Hepatocyte (in vitro differentiated cells): ENCODE data around the gene NDST3. TPM values are rescaled to one million over a fixed set of nuclear protein-coding genes. Genes with fewer than 3 reads are reported as not detected.
A peak's percentile ranks its signal among the peaks of the same experiment; 100 is the strongest.

ENCODE experiments used
- DNase-seq: peaks from one replicate; pipeline ENCODE4 v3.0.0-alpha.2; 2016; ENCODE audit warnings: low spot score
- H2AFZ ChIP-seq: fragments of 200-600 bp; sonication (generic); 2 replicates; pipeline ENCODE4 v1.6.0; 2016; ENCODE audit warnings: antibody characterized with exemption, mild to moderate bottlenecking
- H3K27ac ChIP-seq: fragments of 200-600 bp; sonication (generic); 2 replicates; pipeline ENCODE4 v1.5.1; 2016; ENCODE audit warnings: mild to moderate bottlenecking
- H3K27me3 ChIP-seq: fragments of 200-600 bp; sonication (generic); 2 replicates; pipeline ENCODE4 v1.6.1; 2016
- H3K36me3 ChIP-seq: fragments of 200-600 bp; sonication (generic); replicated peaks from 2 replicates; pipeline ENCODE4 v1.5.1; 2016; ENCODE audit warnings: low read depth; ENCODE audit not compliant: insufficient read depth
- H3K4me1 ChIP-seq: fragments of 200-600 bp; sonication (generic); 2 replicates; pipeline ENCODE4 v1.5.1; 2016; ENCODE audit warnings: mild to moderate bottlenecking, moderate library complexity; ENCODE audit not compliant: insufficient read depth
- H3K4me2 ChIP-seq: fragments of 200-600 bp; sonication (generic); 2 replicates; pipeline ENCODE4 v1.6.0; 2016
- H3K4me3 ChIP-seq: fragments of 200-600 bp; sonication (generic); 2 replicates; pipeline ENCODE4 v1.5.1; 2016; ENCODE audit warnings: mild to moderate bottlenecking
- H3K79me2 ChIP-seq: fragments of 200-600 bp; sonication (generic); 2 replicates; pipeline ENCODE4 v1.6.0; 2017; ENCODE audit warnings: mild to moderate bottlenecking
- H3K9me2 ChIP-seq: fragments of 200-600 bp; sonication (generic); replicated peaks from 2 replicates; pipeline ENCODE4 v1.6.0; 2017; ENCODE audit warnings: mild to moderate bottlenecking; ENCODE audit not compliant: insufficient read depth
- H3K9me3 ChIP-seq: fragments of 200-600 bp; sonication (generic); 2 replicates; pipeline ENCODE4 v1.5.1; 2016; ENCODE audit warnings: low read depth, mild to moderate bottlenecking
- H4K20me1 ChIP-seq: fragments of 200-600 bp; sonication (generic); 2 replicates; pipeline ENCODE4 v1.6.0; 2016; ENCODE audit warnings: mild to moderate bottlenecking; ENCODE audit not compliant: insufficient read depth, poor library complexity, severe bottlenecking
- CTCF ChIP-seq: fragments of 200-600 bp; sonication (generic); IDR thresholded peaks from 2 replicates; pipeline ENCODE4 v1.5.1; 2016; ENCODE audit warnings: antibody characterized with exemption, mild to moderate bottlenecking; ENCODE audit not compliant: poor library complexity
- EZH2 ChIP-seq: fragments of 200-600 bp; sonication (generic); IDR thresholded peaks from 2 replicates; pipeline ENCODE4 v1.6.1; 2016; ENCODE audit warnings: antibody characterized with exemption, mild to moderate bottlenecking, borderline replicate concordance
- EZH2phosphoT487 ChIP-seq: fragments of 200-600 bp; sonication (generic); IDR thresholded peaks from one replicate; pipeline ENCODE4 v1.6.1; 2018; ENCODE audit warnings: antibody characterized with exemption, mild to moderate bottlenecking, low read depth, moderate library complexity; ENCODE audit not compliant: unreplicated experiment, severe bottlenecking
- WGBS: methylation state at CpG from one replicate; pipeline ENCODE4 v1.1.6; 2016; ENCODE audit warnings: low lambda C conversion rate; ENCODE audit errors: missing lambda C conversion rate; 5-methylcytosine and 5-hydroxymethylcytosine counted together
- polyA plus RNA-seq: library from polyadenylated mRNA; unstranded; fragments of >200 nt; fragmentation: Nextera tagmentation; extraction: Ambion mirVana; gene quantifications from 2 replicates; pipeline ENCODE4 v1.2.1, GENCODE V29; 2016
- total RNA-seq: library from RNA; depleted of rRNA; stranded (reverse); fragments of >200 nt; gene quantifications from 2 replicates; pipeline ENCODE4 v1.2.3, GENCODE V29; 2014

Gene NDST3
- total and polyA plus RNA-seq, 2 experiments from 2014 or later, result 1.3 to 1.6 TPM

DNA sequence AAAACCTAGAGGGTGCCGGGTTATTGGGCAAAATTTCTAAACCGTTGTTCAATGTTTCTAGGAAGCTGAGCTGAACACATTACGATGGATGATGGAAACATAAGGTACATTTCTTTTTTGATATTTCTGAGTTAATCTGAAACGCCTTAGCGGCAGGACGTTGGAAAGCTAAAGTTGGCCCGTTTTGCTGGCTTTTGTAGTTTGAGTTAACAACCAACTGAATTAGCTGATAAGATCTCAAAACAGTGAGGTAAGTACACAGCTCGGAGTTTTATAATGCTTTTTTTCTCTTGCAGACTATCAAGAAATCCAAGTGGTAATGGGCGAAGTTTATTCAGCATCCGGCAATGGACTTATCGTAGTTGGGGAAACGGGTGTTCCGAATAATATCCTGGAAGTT is 245.0 kb downstream of the NDST3 start:
- peak overlapping the region; percentile 89 for H3K4me2 ChIP-seq
- no peaks in the 10 kb centered on the region for H4K20me1 ChIP-seq
- no peaks in the 10 kb centered on the region for H3K9me3 ChIP-seq
- peak overlapping the region; percentile 91 for H3K27ac ChIP-seq
- H2AFZ ChIP-seq, result peak overlapping the region; percentile 24
- H3K4me3 ChIP-seq, result peak overlapping the region; percentile 83
- DNase-seq, result no peak
- H3K4me1 ChIP-seq, result peaks cover 26% of the 10 kb centered on the region
- no peaks in the 10 kb centered on the region for H3K36me3 ChIP-seq
- no peaks in the 10 kb centered on the region for H3K27me3 ChIP-seq
- H3K9me2 ChIP-seq, result no peaks in the 10 kb centered on the region
- 5% methylated on average over 13 of the region's 13 CpGs for WGBS
- no peak for TF ChIP-seq EZH2phosphoT487
- no peak for TF ChIP-seq EZH2
- no peak for TF ChIP-seq CTCF
- peaks cover 22% of the 10 kb centered on the region for H3K79me2 ChIP-seq

DNA sequence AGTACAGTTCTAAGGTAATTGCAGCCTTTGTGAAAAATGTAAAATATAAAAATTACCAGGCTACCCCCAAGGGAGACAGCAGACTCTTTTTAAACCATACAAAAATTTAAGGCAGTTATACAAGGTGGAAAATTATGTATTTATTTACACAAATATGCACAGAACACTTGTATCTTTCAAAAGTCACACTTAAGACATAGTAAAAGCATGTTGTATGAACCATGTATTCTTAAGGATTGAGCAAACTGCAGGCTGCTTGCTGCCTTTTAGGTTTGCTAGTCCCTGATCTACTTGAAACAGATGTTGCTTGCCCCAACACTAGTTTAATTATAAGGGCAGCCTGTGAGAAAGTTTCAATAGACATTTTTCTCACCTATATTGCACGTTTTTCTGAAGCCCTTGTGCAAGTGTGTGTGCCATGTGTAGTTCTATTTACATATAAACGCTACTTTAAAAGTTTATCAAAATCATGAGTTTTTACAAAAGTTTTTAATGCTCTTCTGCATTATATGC is 245.7 kb downstream of the NDST3 start:
- Histone ChIP-seq H3K4me3 (peak overlapping the region; percentile 83), H3K36me3 (no peaks in the 10 kb centered on the region), H3K9me2 (no peaks in the 10 kb centered on the region), H3K79me2 (peaks cover 22% of the 10 kb centered on the region), H3K4me1 (peaks cover 26% of the 10 kb centered on the region), H2AFZ (no peak overlapping the region), H3K9me3 (no peaks in the 10 kb centered on the region), H4K20me1 (no peaks in the 10 kb centered on the region), H3K27me3 (no peaks in the 10 kb centered on the region), H3K4me2 (peak overlapping the region; percentile 89), H3K27ac (peak overlapping the region; percentile 91)
- DNase-seq, result no peak
- WGBS, result 21% methylated on average over 2 of the region's 2 CpGs
- no peak for TF ChIP-seq EZH2
- TF ChIP-seq EZH2phosphoT487, result no peak
- no peak for TF ChIP-seq CTCF

DNA sequence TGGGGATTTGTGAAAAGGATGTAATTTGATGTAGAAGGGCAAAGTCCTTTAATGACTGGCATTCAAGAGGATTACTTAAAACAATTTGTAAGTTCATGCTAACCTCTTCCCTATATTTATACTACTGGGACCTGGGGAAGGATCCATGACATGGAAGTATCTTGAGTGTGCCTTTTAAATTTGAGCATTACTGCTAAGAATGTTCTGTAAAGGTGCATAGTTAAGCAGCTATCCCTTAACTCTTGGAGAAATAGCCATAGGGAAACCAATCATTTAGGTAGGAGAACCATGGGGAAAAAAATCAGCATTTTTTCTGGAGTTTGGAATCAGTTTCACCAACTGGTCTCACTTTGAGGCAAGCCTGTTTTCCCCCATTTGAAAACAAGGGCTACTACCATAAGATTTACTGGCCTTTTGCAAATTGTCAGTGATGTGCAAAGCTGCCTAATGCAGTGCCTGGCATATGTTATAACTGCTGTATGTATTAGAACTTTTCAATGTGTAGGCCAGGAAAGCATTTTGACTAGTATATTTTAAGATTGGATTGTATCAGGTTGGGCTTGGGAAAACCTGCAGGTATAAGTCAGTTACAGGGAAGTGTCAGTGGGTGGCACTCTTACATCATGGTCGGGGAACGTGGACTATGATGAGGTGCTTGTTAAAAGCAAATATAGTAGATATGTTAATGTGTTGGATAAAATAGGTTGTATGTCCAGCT is 246.4 kb downstream of the NDST3 start:
- H3K4me1 ChIP-seq, result peaks cover 26% of the 10 kb centered on the region
- DNase-seq, result peak; percentile 77
- no peaks in the 10 kb centered on the region for H3K9me3 ChIP-seq
- no peaks in the 10 kb centered on the region for H3K9me2 ChIP-seq
- H3K4me3 ChIP-seq, result peak overlapping the region; percentile 83
- no peak overlapping the region for H2AFZ ChIP-seq
- peaks cover 22% of the 10 kb centered on the region for H3K79me2 ChIP-seq
- TF ChIP-seq EZH2, result no peak
- TF ChIP-seq CTCF, result peak; percentile 81
- no peaks in the 10 kb centered on the region for H3K27me3 ChIP-seq
- H3K4me2 ChIP-seq, result peak overlapping the region; percentile 89
- H3K36me3 ChIP-seq, result no peaks in the 10 kb centered on the region
- WGBS, result 6% methylated on average over 2 of the region's 2 CpGs
- H3K27ac ChIP-seq, result peak overlapping the region; percentile 13
- no peaks in the 10 kb centered on the region for H4K20me1 ChIP-seq
